GM20431 (cell line): ENCODE data around the gene RAC2.

Source experiments
- in situ Hi-C: fragments of 300-500 bp; cut with MseI, MboI; formaldehyde crosslinking; loops from one replicate; pipeline ENCODE4 v1.15.0; 2020; ENCODE audit warnings: low sequenced_read_pairs; ENCODE audit not compliant: unreplicated experiment

RAC2 gene

DNA sequence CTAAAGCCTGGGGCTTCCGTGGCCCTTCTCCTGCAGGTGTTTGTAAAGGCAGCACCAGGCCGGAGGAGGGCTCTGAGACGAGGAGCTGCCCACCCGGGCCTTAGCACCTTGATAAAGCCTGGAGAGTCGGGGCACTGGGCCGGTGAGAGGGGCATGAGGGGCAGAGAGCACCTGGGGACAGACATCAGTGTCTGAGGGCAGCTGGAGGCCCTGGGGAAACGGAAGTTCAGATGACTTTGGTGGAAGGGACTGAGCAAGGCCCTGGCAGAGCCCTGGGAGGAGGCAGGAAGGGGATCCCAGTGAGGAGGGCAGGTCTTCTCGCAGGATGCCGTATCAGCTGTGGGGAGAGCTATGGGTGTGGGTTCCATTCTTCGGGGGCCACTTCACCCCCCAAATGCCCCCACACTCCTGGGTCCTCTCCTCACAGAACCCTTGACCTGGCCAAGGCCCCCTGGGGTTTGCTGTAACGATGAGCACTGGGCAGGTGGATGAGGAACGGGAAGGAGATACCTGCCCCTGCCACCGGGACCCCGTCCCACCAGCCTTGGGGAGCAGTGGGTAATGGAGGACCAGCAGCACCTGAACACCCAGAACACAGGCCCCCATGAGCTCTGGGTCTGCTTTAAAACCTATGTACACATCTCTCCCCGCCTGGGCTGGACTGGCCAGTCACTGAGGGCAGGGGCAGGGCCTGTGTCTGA lies 63.4 kb downstream of the RAC2 start:
- in situ Hi-C loops: no loop called here

DNA sequence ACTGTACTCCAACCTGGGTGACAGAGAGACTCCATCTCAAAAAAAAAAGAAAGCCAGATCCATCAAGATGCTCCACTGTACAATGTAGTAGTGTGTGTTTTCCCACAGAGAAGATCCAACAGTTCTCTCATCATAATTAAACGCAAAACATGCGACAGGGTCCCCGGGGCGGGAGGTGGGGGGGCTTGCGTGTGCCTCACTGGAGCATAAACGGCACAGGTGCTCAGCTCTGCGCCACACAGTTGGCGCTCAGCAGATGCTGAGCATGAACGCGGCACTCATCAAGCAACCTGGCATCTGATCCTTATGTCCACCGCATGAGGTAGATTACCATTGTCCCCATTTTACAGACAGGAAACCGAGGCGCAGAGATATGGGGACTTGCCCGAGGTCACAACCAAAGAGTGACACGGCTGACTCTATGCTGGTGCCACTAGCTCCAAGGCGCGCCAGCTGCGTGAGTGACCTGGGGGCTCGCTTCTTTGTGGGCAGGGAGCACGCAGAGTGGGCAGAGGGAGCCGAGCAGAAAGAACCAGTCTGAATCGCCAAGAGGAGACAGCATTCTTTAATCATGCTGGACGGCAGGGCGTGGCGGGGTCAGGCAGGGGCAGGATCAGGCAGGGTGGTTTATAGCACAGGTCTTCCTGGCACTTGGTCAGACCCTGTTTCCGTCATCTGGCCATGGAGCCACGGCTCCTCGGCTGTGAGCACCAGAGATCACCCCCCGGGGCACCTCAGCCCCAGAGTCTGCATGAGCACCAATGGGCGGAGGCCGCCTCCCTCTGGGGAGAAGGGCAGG lies 64.2 kb downstream of the RAC2 start:
- in situ Hi-C loops: no loop called here

DNA sequence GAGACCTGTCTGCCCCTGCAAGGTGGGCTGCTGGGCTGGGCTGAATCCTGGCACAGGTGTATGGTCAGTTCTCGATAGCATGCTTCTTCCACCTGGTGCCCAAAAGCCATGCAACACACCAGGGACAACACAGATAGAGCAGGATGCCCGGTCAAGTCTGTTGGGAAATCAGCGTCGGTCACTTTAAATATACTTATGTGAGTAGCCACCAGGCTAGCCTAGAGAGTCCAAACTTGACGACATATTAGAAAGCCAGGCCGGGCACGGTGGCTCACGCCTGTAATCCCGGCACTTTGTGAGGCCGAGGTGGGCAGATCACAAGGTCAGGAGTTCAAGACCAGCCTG lies 65.0 kb downstream of the RAC2 start:
- in situ Hi-C loops: no loop called here

DNA sequence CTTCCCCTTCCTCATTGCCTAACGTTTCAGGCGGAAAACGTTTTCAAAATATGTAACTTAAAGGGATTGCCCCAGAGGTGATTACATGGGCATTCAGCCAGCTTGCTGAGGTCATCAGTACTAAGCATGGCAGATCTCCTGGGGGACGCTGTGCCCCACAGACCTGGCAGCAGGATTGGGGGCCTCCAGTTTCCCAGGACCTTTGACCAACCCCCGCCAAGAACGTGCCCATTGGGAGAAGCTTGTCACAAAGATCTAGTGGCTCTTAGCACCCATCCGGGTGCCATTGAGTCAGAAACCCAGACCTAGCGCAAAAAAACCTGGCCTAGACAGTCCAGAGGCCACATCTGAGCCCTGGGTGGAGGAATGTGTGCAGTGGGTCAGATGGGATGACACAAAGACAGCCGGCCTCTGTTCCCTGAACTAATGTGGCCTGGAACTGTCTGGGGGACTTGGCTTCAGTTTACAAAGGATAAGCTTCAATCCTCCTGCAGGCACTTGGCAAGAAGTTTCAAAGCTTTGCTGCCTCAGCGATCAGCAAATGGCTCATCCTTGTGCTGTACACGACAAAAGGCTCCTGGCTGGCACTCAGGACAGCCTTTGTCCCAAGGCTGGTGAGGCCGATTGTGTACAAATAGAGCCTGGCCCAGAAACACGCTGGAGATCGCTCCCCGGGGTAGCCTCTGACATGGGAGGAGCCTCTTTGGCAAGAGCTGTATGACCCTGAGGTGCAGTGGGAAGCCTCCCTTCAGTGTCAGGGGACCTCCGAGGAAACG lies 65.5 kb downstream of the RAC2 start:
- in situ Hi-C loops: no loop called here

DNA sequence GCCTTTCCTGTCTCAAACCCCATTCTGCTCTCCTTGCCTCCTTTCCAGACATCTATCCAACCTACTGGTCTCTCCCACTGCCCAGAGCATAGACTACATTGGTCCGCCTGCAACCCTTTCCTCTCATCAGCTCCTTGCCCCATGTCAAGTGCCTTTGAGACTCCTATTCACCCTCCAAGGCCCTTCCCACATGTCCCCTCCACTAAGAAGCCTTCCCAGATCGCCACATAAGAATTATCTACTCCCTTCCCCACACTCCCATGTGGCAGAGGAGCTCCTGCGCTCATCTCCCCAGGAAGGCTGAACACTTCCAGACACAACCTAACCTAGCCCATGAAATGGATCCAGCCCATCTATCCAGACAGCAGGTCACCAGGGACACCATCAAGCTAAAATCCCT lies 66.3 kb downstream of the RAC2 start:
- in situ Hi-C loops: no loop called here

DNA sequence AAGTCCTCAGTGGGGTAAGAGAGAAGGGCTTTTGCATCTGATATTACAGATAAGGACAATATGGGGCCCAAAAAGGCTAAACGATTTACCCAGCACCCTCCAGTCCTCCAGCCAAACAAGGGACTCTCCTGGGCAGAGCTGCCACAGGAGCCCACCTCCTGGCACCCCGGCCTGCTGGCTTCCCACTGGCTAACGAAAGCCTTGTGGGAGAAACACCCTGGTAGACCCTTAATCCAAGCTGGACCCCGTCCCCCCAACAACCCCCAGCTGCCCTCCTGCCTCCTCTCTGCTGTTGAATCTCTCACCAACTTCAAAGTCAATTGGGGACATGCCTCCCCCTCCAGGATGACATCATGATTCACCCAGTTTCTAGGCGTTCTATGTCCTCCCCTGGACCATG lies 66.8 kb downstream of the RAC2 start:
- in situ Hi-C loops: no loop called here

DNA sequence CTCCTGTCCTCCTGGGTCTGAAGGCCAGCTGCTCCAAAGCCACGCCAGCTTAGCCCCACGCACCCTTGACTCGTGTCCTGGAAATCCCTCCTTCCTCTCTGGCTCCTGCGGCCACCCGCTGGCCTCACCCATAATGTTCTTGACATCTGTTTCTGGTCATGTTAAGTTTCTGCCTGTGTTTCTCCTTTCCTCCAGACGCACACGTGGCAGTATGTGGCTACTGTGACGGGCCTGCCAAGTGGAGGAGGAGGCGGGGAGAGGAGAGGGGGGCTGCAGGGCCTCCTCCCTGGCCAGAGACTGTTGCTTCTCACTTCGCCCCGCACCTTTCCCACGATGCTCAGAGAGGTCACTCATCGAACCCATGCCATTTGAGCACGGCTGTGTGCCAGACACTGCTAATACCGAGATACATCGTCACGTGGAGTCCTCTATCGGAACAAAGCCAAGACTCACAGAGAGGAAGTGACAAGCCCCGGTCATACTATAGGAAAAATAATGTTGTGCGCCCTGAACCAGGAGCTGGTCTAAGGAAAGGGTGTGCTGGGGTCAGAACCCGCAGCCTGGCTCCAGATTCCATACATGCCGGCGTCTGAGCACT lies 67.5 kb downstream of the RAC2 start:
- in situ Hi-C loops: no loop called here

DNA sequence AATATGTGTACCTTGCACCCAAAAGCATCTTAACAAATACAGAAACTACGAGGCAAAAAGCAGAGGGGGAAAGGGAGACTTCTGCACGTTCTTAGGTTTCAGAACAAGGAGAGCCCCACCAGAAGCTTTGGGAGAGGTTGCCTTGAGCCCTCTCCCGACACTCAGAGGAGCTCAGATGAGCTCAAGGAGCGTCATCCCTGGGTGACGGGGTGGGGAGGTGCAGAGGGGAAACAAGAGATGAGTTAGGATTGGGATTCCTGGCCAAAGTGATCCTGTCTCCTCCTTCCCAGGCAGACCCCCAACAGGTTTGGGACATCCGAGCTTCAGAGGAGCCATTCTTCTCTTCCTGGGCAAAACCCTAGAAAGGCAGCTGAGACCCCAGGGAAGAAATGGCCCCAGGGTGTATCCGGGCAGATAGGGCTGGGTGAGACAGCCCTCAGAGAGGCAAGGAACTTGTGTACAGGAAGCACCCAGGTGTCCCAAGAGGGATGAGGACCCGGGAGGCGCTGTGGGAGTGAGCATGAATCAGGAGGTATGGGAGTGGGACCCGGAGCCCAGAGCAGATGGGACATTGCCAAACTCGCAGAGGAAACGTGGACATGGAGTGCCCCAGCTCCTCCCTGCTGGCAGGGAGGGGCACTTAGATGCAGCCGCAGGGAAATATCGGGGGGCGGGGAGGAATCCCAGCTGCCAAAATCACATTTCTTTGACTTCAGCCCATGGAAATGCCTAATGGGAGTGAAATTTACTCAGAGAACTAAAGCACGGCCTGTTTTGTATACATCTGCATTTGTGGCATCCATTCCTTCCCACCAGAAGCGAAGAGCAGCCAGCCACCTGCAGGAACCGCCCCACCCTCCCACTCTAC lies 68.4 kb downstream of the RAC2 start:
- in situ Hi-C loops: no loop called here
